Measurements from ENCODE around the gene GPR158.

- TF ChIP-seq POLR2AphosphoS5 (IDR thresholded peaks at IDR 0.05; ENCODE audit: control insufficient read depth, insufficient read depth, low read depth, low read length) (no peak), SIN3A (IDR thresholded peaks at IDR 0.05; ENCODE audit: borderline replicate concordance in 2 of 2, control insufficient read depth in 1 of 2, low read depth in 2 of 2, low read length in 2 of 2) (no peak), CBX1 (IDR thresholded peaks at IDR 0.05; ENCODE audit: low read depth) (no peak), POLR2A (conservative IDR thresholded peaks at IDR 0.05) (no peak)
These were observed 330.0 kb downstream of the GPR158 start for GRCh38 chr10:25504838-25505237.
